Caco-2 (cell line): ENCODE data around the gene RASA4B. TPM values are rescaled to one million over a fixed set of nuclear protein-coding genes. Genes with fewer than 3 reads are reported as not detected.
A peak's percentile ranks its signal among the peaks of the same experiment; 100 is the strongest.

Experiments
- BruUV-seq: library from RNA; stranded (reverse); fragments of 400-500 nt; replicated peaks from 2 replicates; lab custom pipeline; 2021; lab: Mats Ljungman, UMichigan
- CTCF ChIA-PET: fragments of 300-600 bp; sonication (Branson Sonifier 250); formaldehyde crosslinking; loops from one replicate; lab custom pipeline; 2022; ENCODE audit warnings: antibody characterized with exemption; lab: Charles Lee
- POLR2A ChIA-PET: fragments of 300-600 bp; sonication (Branson Sonifier 250); formaldehyde crosslinking; loops from one replicate; lab custom pipeline; 2022; ENCODE audit warnings: antibody characterized with exemption; lab: Charles Lee
- DNase-seq, 2 experiments: peaks; one replicate each; pipeline versions ENCODE4 v3.0.0 to v3.0.0-alpha.2; 2020 to 2022
- H3K27me3 ChIP-seq: replicated peaks from 2 replicates; pipeline ENCODE4 v1.6.0; 2011; ENCODE audit warnings: low read length; ENCODE audit not compliant: control insufficient read depth, insufficient read depth
- H3K36me3 ChIP-seq: 2 replicates; pipeline ENCODE4 v1.5.1; 2011; ENCODE audit warnings: low read length; ENCODE audit not compliant: control insufficient read depth, insufficient read depth
- H3K4me1 ChIP-seq: fragments of 250-450 bp; sonication (Bioruptor Pico); 2 replicates; pipeline ENCODE4 v1.5.1; 2020; ENCODE audit warnings: mild to moderate bottlenecking
- H3K4me3 ChIP-seq: 2 replicates; pipeline ENCODE4 v1.5.1; 2011; ENCODE audit warnings: low read depth, mild to moderate bottlenecking, control low read depth, low read length
- H3K9me3 ChIP-seq: fragments of 250-450 bp; sonication (Bioruptor Pico); 2 replicates; pipeline ENCODE4 v1.5.1; 2020; ENCODE audit warnings: mild to moderate bottlenecking, moderate library complexity
- H3K27ac Mint-ChIP-seq: one replicate; pipeline ENCODE4 v1.8.0; 2022; ENCODE audit warnings: mixed read lengths; ENCODE audit not compliant: unreplicated experiment
- H3K27me3 Mint-ChIP-seq: one replicate; pipeline ENCODE4 v1.8.0; 2022; ENCODE audit warnings: mixed read lengths; ENCODE audit not compliant: insufficient read depth, unreplicated experiment
- H3K36me3 Mint-ChIP-seq: one replicate; pipeline ENCODE4 v1.8.0; 2022; ENCODE audit warnings: mild to moderate bottlenecking, mixed read lengths; ENCODE audit not compliant: insufficient read depth, unreplicated experiment
- H3K4me1 Mint-ChIP-seq: one replicate; pipeline ENCODE4 v1.8.0; 2022; ENCODE audit warnings: low read depth, mixed read lengths; ENCODE audit not compliant: unreplicated experiment
- H3K4me3 Mint-ChIP-seq: one replicate; pipeline ENCODE4 v1.8.0; 2022; ENCODE audit warnings: mild to moderate bottlenecking, moderate library complexity, mixed read lengths; ENCODE audit not compliant: unreplicated experiment
- H3K9me3 Mint-ChIP-seq: one replicate; pipeline ENCODE4 v1.8.0; 2022; ENCODE audit warnings: mixed read lengths; ENCODE audit not compliant: unreplicated experiment
- CTCF ChIP-seq, 2 experiments: fragments of 200-600 bp in 1 of 2; IDR thresholded peaks; 1 replicate in 1 of 2; 2 replicates in 1 of 2; pipeline versions ENCODE4 v1.5.1 to v1.8.0; 2011 to 2022; ENCODE audit warnings: antibody characterized with exemption in 1 of 2, control low read depth in 1 of 2, inconsistent platforms in 1 of 2, low read depth in 1 of 2, low read length in 1 of 2, mild to moderate bottlenecking in 1 of 2, moderate library complexity in 1 of 2; ENCODE audit not compliant: insufficient read depth in 1 of 2, severe bottlenecking in 1 of 2, unreplicated experiment in 1 of 2
- intact Hi-C: fragments of 100-400 bp; cut with micrococcal nuclease; formaldehyde crosslinking; loops from one replicate; pipeline ENCODE4 v1.10.0; 2022; ENCODE audit not compliant: unreplicated experiment
- total RNA-seq: library from RNA; stranded (reverse); gene quantifications from 2 replicates; pipeline ENCODE4 v1.2.3, GENCODE V29; 2022

The RASA4B gene
- total RNA-seq, 1 experiment from 2014 or later = 3.2 TPM

GRCh38 chr7:102473271-102473991, 44.1 kb downstream of the RASA4B start:
- CTCF ChIA-PET = no interaction called here
- TF ChIP-seq CTCF (IDR thresholded peaks at IDR 0.05; ENCODE audit: insufficient read depth in 1 of 2, low read depth in 1 of 2, low read length in 1 of 2, severe bottlenecking in 1 of 2, unreplicated experiment in 1 of 2) = no peak
- H3K36me3 ChIP-seq = no peaks in the 10 kb centered on the region
- no peaks in the 10 kb centered on the region for H3K4me1 Mint-ChIP-seq
- POLR2A ChIA-PET = no interaction called here
- H3K27me3 Mint-ChIP-seq = no peaks in the 10 kb centered on the region
- no peak overlapping the region for H3K4me3 ChIP-seq
- no peak for DNase-seq
- no peaks in the 10 kb centered on the region for H3K4me1 ChIP-seq
- H3K4me3 Mint-ChIP-seq = no peak overlapping the region
- no peaks in the 10 kb centered on the region for H3K9me3 ChIP-seq
- H3K36me3 Mint-ChIP-seq = peaks cover 40% of the 10 kb centered on the region
- BruUV-seq = no TSS peak
- no peaks in the 10 kb centered on the region for H3K27me3 ChIP-seq
- no peak overlapping the region for H3K27ac Mint-ChIP-seq
- H3K9me3 Mint-ChIP-seq = no peaks in the 10 kb centered on the region
- intact Hi-C loops = no loop called here

GRCh38 chr7:102472126-102473041, 45.2 kb downstream of the RASA4B start:
- no peak overlapping the region for H3K27ac Mint-ChIP-seq
- H3K9me3 Mint-ChIP-seq = no peaks in the 10 kb centered on the region
- BruUV-seq = TSS peak; percentile 21
- H3K36me3 Mint-ChIP-seq = peaks cover 40% of the 10 kb centered on the region
- Histone ChIP-seq H3K9me3 (no peaks in the 10 kb centered on the region), H3K4me3 (no peak overlapping the region), H3K4me1 (no peaks in the 10 kb centered on the region), H3K36me3 (no peaks in the 10 kb centered on the region), H3K27me3 (no peaks in the 10 kb centered on the region)
- H3K27me3 Mint-ChIP-seq = no peaks in the 10 kb centered on the region
- no peaks in the 10 kb centered on the region for H3K4me1 Mint-ChIP-seq
- no peak for TF ChIP-seq CTCF (IDR thresholded peaks at IDR 0.05; ENCODE audit: insufficient read depth in 1 of 2, low read depth in 1 of 2, low read length in 1 of 2, severe bottlenecking in 1 of 2, unreplicated experiment in 1 of 2)
- intact Hi-C loops = no loop called here
- POLR2A ChIA-PET = interaction anchor here (0.6 kb wide), 2 partner anchors 9 to 33 kb away, joined by 4 to 7 read pairs; no protein-coding TSS in a partner anchor
- DNase-seq = peak in 1 of 2 experiments; percentile 30
- CTCF ChIA-PET = interaction anchor here (0.6 kb wide), 1 partner anchor 323 kb away, joined by 4 read pairs; no protein-coding TSS in a partner anchor
- H3K4me3 Mint-ChIP-seq = no peak overlapping the region

GRCh38 chr7:102471791-102472125, 45.8 kb downstream of the RASA4B start:
- BruUV-seq = no TSS peak
- no peaks in the 10 kb centered on the region for H3K4me1 ChIP-seq
- no peak overlapping the region for H3K4me3 Mint-ChIP-seq
- H3K9me3 ChIP-seq = no peaks in the 10 kb centered on the region
- ChIA-PET POLR2A (no interaction called here), CTCF (no interaction called here)
- intact Hi-C loops = no loop called here
- peaks cover 41% of the 10 kb centered on the region for H3K36me3 Mint-ChIP-seq
- TF ChIP-seq CTCF (IDR thresholded peaks at IDR 0.05; ENCODE audit: insufficient read depth in 1 of 2, low read depth in 1 of 2, low read length in 1 of 2, severe bottlenecking in 1 of 2, unreplicated experiment in 1 of 2) = no peak
- H3K9me3 Mint-ChIP-seq = no peaks in the 10 kb centered on the region
- H3K27me3 Mint-ChIP-seq = no peaks in the 10 kb centered on the region
- H3K27me3 ChIP-seq = no peaks in the 10 kb centered on the region
- no peak overlapping the region for H3K27ac Mint-ChIP-seq
- no peaks in the 10 kb centered on the region for H3K4me1 Mint-ChIP-seq
- no peak overlapping the region for H3K4me3 ChIP-seq
- no peaks in the 10 kb centered on the region; the same call in 1 of the 2 replicates for H3K36me3 ChIP-seq
- peak in 1 of 2 experiments; percentile 31 for DNase-seq
